NB4 (cell line): Measurements from ENCODE around the gene ALDH8A1.

Experiments used
- POLR2A ChIP-seq: IDR thresholded peaks from 2 replicates; pipeline ENCODE4 v1.6.1; 2011; ENCODE audit warnings: mild to moderate bottlenecking; ENCODE audit not compliant: insufficient read length; ENCODE audit errors: extremely low read depth
- TF ChIP-seq, protein P1 (sequence below): IDR thresholded peaks from one replicate; pipeline ENCODE4 v1.5.1; 2012; ENCODE audit warnings: low read depth, low read length
- TF ChIP-seq, protein P2 (sequence below): IDR thresholded peaks from 2 replicates; pipeline ENCODE4 v1.6.1; 2011; ENCODE audit warnings: low read depth, low read length

DNA sequence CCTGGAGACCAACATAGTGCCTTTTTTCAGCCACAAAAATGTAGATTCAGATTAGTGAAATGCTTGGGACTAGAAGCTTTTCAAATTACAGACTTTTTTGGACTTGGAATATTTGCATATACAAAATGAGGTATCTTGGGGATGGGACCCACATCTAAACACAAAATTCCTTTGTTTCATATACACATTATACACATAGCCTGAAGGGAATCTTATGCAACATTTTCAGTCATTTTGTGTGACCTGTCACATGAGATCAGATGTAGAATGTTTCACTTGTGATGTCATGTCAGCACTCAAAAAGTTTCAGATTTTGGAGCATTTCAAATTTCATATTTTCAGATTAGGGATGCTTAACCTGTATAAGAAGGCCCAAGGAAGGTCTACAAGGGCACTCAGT, 44.5 kb upstream of the ALDH8A1 start:
- TF ChIP-seq, protein P1, sequence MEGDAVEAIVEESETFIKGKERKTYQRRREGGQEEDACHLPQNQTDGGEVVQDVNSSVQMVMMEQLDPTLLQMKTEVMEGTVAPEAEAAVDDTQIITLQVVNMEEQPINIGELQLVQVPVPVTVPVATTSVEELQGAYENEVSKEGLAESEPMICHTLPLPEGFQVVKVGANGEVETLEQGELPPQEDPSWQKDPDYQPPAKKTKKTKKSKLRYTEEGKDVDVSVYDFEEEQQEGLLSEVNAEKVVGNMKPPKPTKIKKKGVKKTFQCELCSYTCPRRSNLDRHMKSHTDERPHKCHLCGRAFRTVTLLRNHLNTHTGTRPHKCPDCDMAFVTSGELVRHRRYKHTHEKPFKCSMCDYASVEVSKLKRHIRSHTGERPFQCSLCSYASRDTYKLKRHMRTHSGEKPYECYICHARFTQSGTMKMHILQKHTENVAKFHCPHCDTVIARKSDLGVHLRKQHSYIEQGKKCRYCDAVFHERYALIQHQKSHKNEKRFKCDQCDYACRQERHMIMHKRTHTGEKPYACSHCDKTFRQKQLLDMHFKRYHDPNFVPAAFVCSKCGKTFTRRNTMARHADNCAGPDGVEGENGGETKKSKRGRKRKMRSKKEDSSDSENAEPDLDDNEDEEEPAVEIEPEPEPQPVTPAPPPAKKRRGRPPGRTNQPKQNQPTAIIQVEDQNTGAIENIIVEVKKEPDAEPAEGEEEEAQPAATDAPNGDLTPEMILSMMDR, result no peak
- TF ChIP-seq, protein P2, sequence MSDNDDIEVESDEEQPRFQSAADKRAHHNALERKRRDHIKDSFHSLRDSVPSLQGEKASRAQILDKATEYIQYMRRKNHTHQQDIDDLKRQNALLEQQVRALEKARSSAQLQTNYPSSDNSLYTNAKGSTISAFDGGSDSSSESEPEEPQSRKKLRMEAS, result no peak
- no peak for TF ChIP-seq POLR2A
